Heart left ventricle (tissue), 16 donors: ENCODE measurements around the gene MORN5. TPM values are rescaled to one million over a fixed set of nuclear protein-coding genes. Genes with fewer than 3 reads are reported as not detected.

Source experiments
- ATAC-seq, 4 donors: fragments of 200-7000 bp; cut with Tn5 transposase; one replicate each; pipeline ENCODE4 v1.9.1; 2020 to 2022; ENCODE audit warnings: moderate library complexity in 4 of 4, mild to moderate bottlenecking in 3 of 4, moderate number of reproducible peaks in 1 of 4
- DNase-seq, 5 donors: peaks; one replicate each; pipeline ENCODE4 v3.0.0-alpha.2; 2020
- H3K27ac ChIP-seq, 12 donors: fragments of 200-600 bp; sonication (generic) in 4 of 12; one replicate each; pipeline versions ENCODE4 v1.5.0 to v1.8.0; 2016 to 2022; ENCODE audit warnings: mild to moderate bottlenecking in 2 of 12
- H3K27me3 ChIP-seq, 9 donors: fragments of 200-600 bp; sonication (generic) in 2 of 9; one replicate each; pipeline versions ENCODE4 v1.5.1 to v1.8.0; 2016 to 2022; ENCODE audit warnings: mild to moderate bottlenecking in 3 of 9
- H3K36me3 ChIP-seq, 9 donors: fragments of 200-600 bp; sonication (generic) in 2 of 9; one replicate each; pipeline versions ENCODE4 v1.5.0 to v1.8.0; 2018 to 2022; ENCODE audit warnings: mild to moderate bottlenecking in 2 of 9
- H3K4me1 ChIP-seq, 12 donors: fragments of 200-600 bp; sonication (generic) in 4 of 12; one replicate each; pipeline versions ENCODE4 v1.5.0 to v1.8.0; 2016 to 2022; ENCODE audit warnings: mild to moderate bottlenecking in 3 of 12
- H3K4me3 ChIP-seq, 12 donors: fragments of 200-600 bp; sonication (generic) in 4 of 12; one replicate each; pipeline versions ENCODE4 v1.5.0 to v1.8.0; 2017 to 2022; ENCODE audit warnings: mild to moderate bottlenecking in 9 of 12, moderate library complexity in 4 of 12
- H3K9me3 ChIP-seq, 12 donors: fragments of 200-600 bp; sonication (generic) in 4 of 12; one replicate each; pipeline versions ENCODE4 v1.5.0 to v1.8.0; 2016 to 2022; ENCODE audit warnings: mild to moderate bottlenecking in 1 of 12
- CTCF ChIP-seq, 12 donors: fragments of 200-600 bp; sonication (generic) in 4 of 12; IDR thresholded peaks; one replicate each; pipeline versions ENCODE4 v1.5.0 to v1.8.0; 2018 to 2022; ENCODE audit warnings: antibody characterized with exemption in 12 of 12, mild to moderate bottlenecking in 5 of 12
- POLR2A ChIP-seq, 2 donors: fragments of 450-650 bp; IDR thresholded peaks; one replicate each; pipeline ENCODE4 v1.6.1; 2017; ENCODE audit warnings: antibody characterized with exemption in 2 of 2, mild to moderate bottlenecking in 2 of 2, moderate library complexity in 2 of 2
- WGBS, 4 donors: extraction: QIAGEN DNeasy Blood & Tissue Kit in 2 of 4; methylation state at CpG; one replicate each; pipeline versions ENCODE4 v1.1.5 to v1.1.7; 2013 to 2018; 5-methylcytosine and 5-hydroxymethylcytosine counted together
- intact Hi-C, 10 donors: fragments of 100-400 bp; cut with DNase I; formaldehyde crosslinking; loops; one replicate each; pipeline versions ENCODE4 v1.11.1 to v1.14.2; 2022
- polyA plus RNA-seq, 2 donors: library from polyadenylated mRNA; stranded (reverse); fragments of 200-250 nt; gene quantifications; one replicate each; pipeline ENCODE4 v1.2.3, GENCODE V29; 2013
- total RNA-seq, 9 donors: library from RNA; depleted of rRNA in 2 of 9; stranded (reverse); fragments of >200 nt in 2 of 9; fragmentation: NEBNext Ultra II Directional in 3 of 9; extraction: Animal tissue kit (Norgen Biotek cat#: 25700) in 3 of 9; gene quantifications; one replicate each; pipeline versions ENCODE4 v1.1.0 to v1.2.4, GENCODE V29; 2016 to 2023
- donor health status: ischemic (EF 13 %, LVEDD 7.1; RV severe dilation, severe dysfunction).
- donor health status: healthy with polysubstance abuse.
- donor health status: DM: no; HTN: yes; CAD: no.
- donor health status: DM: no; HTN: no; CAD: no.
- donor health status: ischemic (EF 25% LVEDD 6.9; RV normal size, moderate dysfunction).
- donor health status: ischemic (EF 25% LVEDD 5.7; RV mildly dilated, moderate dysfunction).
- donor health status: healthy.
- donor health status: DM: yes; HTN: yes; CAD: no.
- donor health status: ischemic (EF 35%, LVEDD 5.7; RV mildly dilated, moderate dysfunction).
- donor health status: nonischemic (EF 11% LVEDD 7.7; RV severe dilation, severe dysfunction).
- donor health status: DM: yes; HTN: yes; CAD: no.
- donor health status: PGD.
- donor health status: ischemic (EF 29% LVEDD 5.4; RV normal size, mild dysfunction).
- donor health status: nonischemic (EF 23%, LVEDD 6.1; RV moderate dilation, normal function).

The MORN5 gene
- total and polyA plus RNA-seq, 11 donors, result not detected

DNA sequence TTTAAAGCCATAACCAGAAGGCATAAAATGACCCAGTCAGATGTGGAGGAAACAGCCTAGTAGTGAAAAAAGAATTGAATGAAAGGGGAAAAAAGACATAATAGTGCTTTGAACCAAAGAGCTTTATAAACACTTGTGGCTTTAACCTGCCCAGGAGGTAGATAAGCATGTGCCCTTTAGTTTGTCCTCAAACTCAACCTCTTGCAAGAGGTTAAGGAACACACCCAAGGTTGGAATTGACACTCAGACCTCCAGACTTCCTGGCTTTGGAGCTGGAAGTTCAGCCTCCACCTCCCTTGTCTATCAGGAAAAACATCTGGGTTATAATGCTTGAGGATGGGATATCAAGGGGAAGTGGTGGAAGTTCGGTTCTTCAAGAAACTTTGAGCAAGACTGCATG is 16.4 kb upstream of the MORN5 start:
- TF ChIP-seq CTCF (IDR thresholded peaks at IDR 0.05), result no peak
- TF ChIP-seq POLR2A (IDR thresholded peaks at IDR 0.05), result no peak
- H3K9me3 ChIP-seq, result no peaks in the 10 kb centered on the region
- intact Hi-C loops, result loop anchor here in 2 of 10 donors (5.0 to 10.0 kb wide), 2 partner anchors 112 to 204 kb away; no protein-coding TSS in a partner anchor
- peaks cover 7 to 51% (median 25%) of the 10 kb centered on the region in 12 donors for H3K4me1 ChIP-seq
- ATAC-seq (peak in 1 of 4 donors; percentile 13), DNase-seq (no peak)
- H3K27ac ChIP-seq, result peak overlapping the region in 6 of 12 donors; percentile 27 to 57 (median 51)
- WGBS, 4 donors, result 50 to 89% (median 60%) methylated on average over 1 of the region's 1 CpG
- no peaks in the 10 kb centered on the region for H3K27me3 ChIP-seq
- peaks cover 0 to 68% (median 65%) of the 10 kb centered on the region in 9 donors for H3K36me3 ChIP-seq
- no peak overlapping the region for H3K4me3 ChIP-seq

DNA sequence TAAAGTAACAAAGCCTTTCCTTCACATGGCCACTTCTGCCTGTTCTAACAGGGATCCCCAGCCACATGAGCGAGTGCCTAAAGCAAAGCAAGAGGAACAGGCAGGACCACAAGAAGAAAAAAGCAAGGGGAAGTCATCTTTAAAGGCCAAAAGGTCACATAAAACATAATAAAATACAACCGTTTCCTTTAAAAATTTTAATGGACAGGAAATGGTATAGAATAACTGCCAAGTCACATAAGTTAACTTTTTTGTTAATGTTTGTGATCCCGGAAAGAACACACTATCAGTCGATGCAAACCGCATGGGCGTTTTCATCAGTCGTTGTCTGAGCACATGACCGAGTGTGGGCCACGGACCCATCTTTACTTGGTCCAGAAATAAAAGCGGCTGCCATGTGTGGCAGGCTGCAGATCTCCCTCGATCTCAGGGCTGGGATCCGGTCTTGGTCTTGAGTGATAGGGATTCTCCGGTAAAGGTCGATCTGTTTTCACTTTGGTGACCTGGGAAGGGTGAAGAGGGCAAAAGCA is 15.8 kb upstream of the MORN5 start:
- peak overlapping the region in 6 of 12 donors; percentile 27 to 57 (median 51) for H3K27ac ChIP-seq
- no peaks in the 10 kb centered on the region for H3K27me3 ChIP-seq
- H3K9me3 ChIP-seq, result no peaks in the 10 kb centered on the region
- TF ChIP-seq CTCF (IDR thresholded peaks at IDR 0.05), result no peak
- no peak for TF ChIP-seq POLR2A (IDR thresholded peaks at IDR 0.05)
- WGBS, 4 donors, result 59 to 70% (median 65%) methylated on average over 14 of the region's 14 CpGs
- H3K4me1 ChIP-seq, result peaks cover 7 to 51% (median 25%) of the 10 kb centered on the region in 12 donors
- DNase-seq (no peak), ATAC-seq (no peak)
- H3K4me3 ChIP-seq, result no peak overlapping the region
- intact Hi-C loops, result loop anchor here in 2 of 10 donors (5.0 to 10.0 kb wide), 2 partner anchors 111 to 203 kb away; no protein-coding TSS in a partner anchor
- H3K36me3 ChIP-seq, result peaks cover 0 to 74% (median 71%) of the 10 kb centered on the region in 9 donors

- intact Hi-C loops, result loop anchor here in 2 of 10 donors (5.0 to 10.0 kb wide), 2 partner anchors 110 to 202 kb away; no protein-coding TSS in a partner anchor
- Histone ChIP-seq H3K9me3 (no peaks in the 10 kb centered on the region), H3K36me3 (peaks cover 0 to 85% (median 82%) of the 10 kb centered on the region in 9 donors), H3K4me1 (peaks cover 7 to 51% (median 25%) of the 10 kb centered on the region in 12 donors), H3K27me3 (no peaks in the 10 kb centered on the region), H3K27ac (peak overlapping the region in 2 of 12 donors; percentile 38 to 56), H3K4me3 (no peak overlapping the region)
- TF ChIP-seq CTCF (IDR thresholded peaks at IDR 0.05) (peak; percentile 12 to 58 (median 36)), POLR2A (IDR thresholded peaks at IDR 0.05) (no peak)
- DNase-seq, result no peak
- peak in 1 of 4 donors; percentile 59 for ATAC-seq
- 60 to 83% (median 63%) methylated on average over 3 of the region's 3 CpGs for WGBS, 4 donors
Observed at GRCh38 chr9:122144836-122145591, 14.7 kb upstream of the MORN5 start.

DNA sequence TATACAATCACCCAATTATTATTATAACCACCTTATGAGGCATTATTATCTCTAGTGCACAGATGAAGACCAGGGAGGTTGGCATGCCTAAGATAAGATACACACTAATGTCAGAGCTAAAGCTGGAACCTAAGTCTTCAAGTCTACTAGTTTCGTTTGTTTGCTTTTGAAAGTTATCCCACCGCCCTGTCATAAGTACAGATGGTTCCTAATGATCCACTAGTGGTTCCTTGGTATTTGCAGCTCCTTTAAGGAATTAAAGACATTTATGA is 14.2 kb upstream of the MORN5 start:
- Histone ChIP-seq H3K27me3 (no peaks in the 10 kb centered on the region), H3K36me3 (peaks cover 0 to 90% (median 83%) of the 10 kb centered on the region in 9 donors), H3K4me3 (no peak overlapping the region), H3K4me1 (peaks cover 5 to 47% (median 22%) of the 10 kb centered on the region in 12 donors), H3K9me3 (no peaks in the 10 kb centered on the region), H3K27ac (no peak overlapping the region)
- no peak for ATAC-seq
- intact Hi-C loops, result loop anchor here in 1 of 10 donors (10.0 kb wide), 1 partner anchor 109 kb away; no protein-coding TSS in a partner anchor
- TF ChIP-seq POLR2A (IDR thresholded peaks at IDR 0.05) (no peak), CTCF (IDR thresholded peaks at IDR 0.05) (no peak)
- 65 to 83% (median 75%) methylated on average over 2 of the region's 2 CpGs for WGBS, 4 donors
- no peak for DNase-seq
